GM18526 (cell line): Measurements from ENCODE around the gene ZNF587B.

ENCODE experiments used
- POLR2A ChIP-seq: IDR thresholded peaks from 3 replicates; pipeline ENCODE4 v1.6.1; 2011; ENCODE audit not compliant: insufficient read length; ENCODE audit errors: extremely low read depth

Gene ZNF587B

DNA sequence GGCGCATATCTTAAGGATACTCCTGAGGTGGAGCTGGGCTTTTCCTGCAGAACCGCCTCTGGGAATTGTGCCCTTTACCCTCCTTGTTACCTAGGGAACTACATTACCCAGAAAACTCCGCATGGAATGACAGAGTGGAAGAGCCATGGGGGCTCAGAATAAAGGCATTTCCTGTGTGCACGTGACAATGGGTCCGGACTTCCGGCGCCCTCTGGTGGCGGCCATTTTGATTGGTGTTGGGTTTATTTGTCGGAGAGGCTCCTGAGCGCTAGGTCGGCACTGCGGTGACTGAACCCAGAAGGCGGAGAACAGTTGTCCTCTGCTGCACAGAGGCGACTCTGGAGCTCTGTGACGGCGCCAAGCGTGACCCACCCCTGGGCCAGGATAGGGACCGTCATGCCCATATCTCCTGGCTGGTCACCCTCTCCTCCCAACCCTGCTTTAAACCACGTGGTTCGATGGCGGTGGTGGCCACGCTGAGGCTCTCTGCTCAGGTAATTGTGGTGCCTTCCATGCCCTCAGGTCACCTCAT is at the start of gene ZNF587B:
Gene ZNF587B, plus strand, starts transcription at position 229 of the 532 bp plus-strand sequence. Its CDS starts 230 bp downstream, at position 459.
- TF ChIP-seq POLR2A: no peak

DNA sequence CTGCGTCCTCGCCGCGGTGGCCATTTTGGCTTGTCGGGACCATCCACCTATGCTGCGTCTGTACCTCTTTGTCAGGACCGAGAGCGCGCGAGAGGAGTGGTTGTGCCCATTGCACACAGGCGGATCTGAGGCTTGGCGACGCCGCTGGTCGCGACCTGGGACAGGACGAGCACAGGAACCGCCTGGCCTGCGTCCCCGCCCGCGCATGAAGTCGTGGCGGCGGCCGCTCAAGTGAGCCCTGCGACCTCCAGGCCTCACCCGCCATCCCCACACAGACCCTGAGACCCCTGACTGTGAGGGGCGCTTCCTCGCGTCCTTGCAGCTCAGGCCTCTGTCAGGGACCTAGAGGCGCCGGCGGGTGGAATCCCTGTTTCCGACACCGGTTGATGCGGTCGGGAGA is 43.8 kb upstream of the ZNF587B start:
- TF ChIP-seq POLR2A: no peak

- TF ChIP-seq POLR2A: no peak
Measured at GRCh38 chr19:57786906-57787305, 43.2 kb upstream of the ZNF587B start.

DNA sequence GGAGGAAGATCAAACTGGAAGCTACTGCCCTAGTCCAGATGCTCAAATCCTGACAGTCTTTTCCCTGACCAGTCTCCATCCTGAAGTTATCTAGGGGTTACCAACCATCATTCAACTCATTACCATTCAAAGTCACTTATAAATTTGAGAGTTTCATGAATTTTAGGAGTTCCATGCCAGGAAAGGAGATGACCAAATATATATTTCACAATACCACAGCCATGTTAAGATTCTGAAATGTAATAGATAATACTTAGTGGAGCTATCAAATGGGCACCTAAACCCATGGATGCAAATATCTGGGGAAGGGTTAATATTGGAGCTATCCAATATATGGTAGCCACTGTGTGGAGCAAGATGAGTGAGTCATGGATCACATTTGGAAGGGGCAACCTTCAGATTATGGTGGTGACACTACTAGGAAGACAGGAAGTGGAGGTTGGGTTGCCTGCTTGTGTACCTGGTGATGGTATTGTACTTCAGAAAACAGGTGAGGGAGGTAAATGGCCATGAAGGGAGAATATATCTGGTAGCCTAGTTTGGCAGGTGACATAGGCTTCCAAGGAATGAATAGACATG is 41.9 kb upstream of the ZNF587B start:
- TF ChIP-seq POLR2A: no peak

DNA sequence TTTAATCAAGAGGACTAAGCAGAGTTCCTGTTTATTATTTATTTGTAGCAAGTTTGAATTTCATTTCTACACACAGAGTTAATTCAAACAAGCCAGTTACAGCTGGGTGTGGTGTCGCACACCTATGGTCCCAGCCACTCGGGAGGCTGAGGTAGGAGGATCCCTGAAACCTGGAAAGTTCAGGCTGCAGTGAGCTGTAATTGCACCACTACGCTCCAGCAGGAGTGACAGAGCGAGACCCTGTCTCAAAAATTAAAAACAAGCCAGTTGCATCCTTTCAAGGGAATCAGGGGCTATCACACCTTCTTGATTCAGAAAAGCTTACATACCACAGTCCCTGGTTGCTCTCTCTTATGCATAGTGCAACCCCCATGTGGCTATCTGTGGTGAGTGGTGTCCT is 40.8 kb upstream of the ZNF587B start:
- TF ChIP-seq POLR2A: no peak

GRCh38 chr19:57800696-57801095 is 29.4 kb upstream of the ZNF587B start:
- TF ChIP-seq POLR2A: no peak

- no peak for TF ChIP-seq POLR2A
Measured at GRCh38 chr19:57802269-57802668, 27.8 kb upstream of the ZNF587B start.

GRCh38 chr19:57803265-57803593 is 26.9 kb upstream of the ZNF587B start:
- TF ChIP-seq POLR2A: no peak

- no peak for TF ChIP-seq POLR2A
Measured at GRCh38 chr19:57803594-57804325, 26.3 kb upstream of the ZNF587B start.

GRCh38 chr19:57807541-57807940 is 22.6 kb upstream of the ZNF587B start:
- no peak for TF ChIP-seq POLR2A

DNA sequence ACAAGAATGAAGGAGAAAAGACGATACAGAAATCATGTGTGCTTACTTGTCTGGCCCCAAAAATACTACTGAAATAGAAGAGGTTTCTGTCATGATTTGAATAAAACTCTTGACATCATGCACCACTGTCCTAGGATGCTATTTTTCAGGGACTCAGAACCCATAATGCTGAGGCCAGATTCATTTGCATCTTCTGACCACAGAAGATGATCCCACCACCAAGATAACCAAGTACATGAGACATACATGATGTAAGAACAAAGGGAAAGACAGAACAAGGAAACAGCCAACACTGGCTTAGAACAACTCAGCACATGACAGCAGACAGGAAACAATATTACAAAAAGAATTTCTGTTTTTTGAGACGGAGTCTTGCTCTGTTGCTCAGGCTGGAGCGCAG is 17.9 kb upstream of the ZNF587B start:
- no peak for TF ChIP-seq POLR2A

GRCh38 chr19:57813919-57814504 is 16.1 kb upstream of the ZNF587B start:
- no peak for TF ChIP-seq POLR2A

GRCh38 chr19:57814505-57815246 is 15.4 kb upstream of the ZNF587B start, which contains the start of gene ZNF552:
Gene ZNF552 (minus strand): TSS chr19:57814913. CDS start chr19:57814743, 170 bp downstream.
- peak; percentile 85 for TF ChIP-seq POLR2A

- no peak for TF ChIP-seq POLR2A
Measured at GRCh38 chr19:57815247-57816075, 14.6 kb upstream of the ZNF587B start.

GRCh38 chr19:57816652-57817051 is 13.4 kb upstream of the ZNF587B start:
- no peak for TF ChIP-seq POLR2A
